Endometrial microvascular endothelial cells (primary cell): ENCODE results near the gene FOXN3. TPM values are rescaled to one million over a fixed set of nuclear protein-coding genes. Genes with fewer than 3 reads are reported as not detected.

Source experiments
- in situ Hi-C: cut with HindIII; loops from 2 replicates; pipeline ENCODE4 v1.10.0; 2017; ENCODE audit warnings: low sequenced_read_pairs, low pct_unique_long_range_greater_than_20kb; ENCODE audit errors: inconsistent ontology term
- total RNA-seq: library from RNA; depleted of rRNA; stranded (reverse); fragments of >200 nt; gene quantifications from one replicate; pipeline ENCODE4 v1.2.3, GENCODE V29; 2015; ENCODE audit errors: inconsistent ontology term

FOXN3 gene
- total RNA-seq, 1 donor from 2014 or later, result 49.3 TPM

GRCh38 chr14:89435892-89436656 lies 19.0 kb upstream of the FOXN3 start:
- in situ Hi-C loops, result no loop called here

DNA sequence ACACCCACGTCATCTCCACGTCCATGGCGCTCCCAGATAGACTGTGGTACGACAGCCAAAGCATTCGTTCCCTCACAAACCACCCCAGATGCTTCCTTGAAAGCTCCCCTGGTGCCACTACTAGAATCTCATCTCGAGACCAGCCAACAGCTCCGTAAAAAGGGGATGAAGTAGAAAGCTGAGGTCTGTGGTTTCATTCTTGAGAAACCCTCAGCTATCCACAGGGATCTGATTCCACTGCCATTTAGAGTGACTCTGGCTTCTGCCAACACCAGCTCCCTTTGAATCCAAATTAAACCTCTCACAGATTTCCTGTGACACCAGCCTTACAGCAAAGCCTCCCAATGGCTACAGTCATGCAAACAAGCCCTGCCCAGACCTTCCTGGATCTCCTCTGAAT lies 18.5 kb upstream of the FOXN3 start:
- in situ Hi-C loops, result no loop called here

DNA sequence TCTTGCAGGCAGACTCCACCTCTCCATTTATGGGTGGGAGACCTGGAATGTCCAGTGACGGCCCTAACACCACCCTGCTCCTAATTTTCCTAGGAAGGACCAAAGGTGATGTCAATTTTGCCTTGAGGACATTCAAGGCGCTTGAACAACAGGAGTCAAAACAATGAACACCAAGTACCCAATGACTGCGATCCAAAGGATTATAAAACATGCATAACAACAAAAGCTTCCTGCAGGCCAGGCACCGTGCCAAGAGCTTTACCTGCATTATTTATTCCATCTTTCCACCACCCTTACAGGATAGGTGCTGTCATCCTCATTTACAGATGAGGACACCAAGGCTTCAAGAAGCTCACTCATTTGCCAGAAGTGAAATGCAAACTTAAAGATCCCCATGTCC lies 15.2 kb upstream of the FOXN3 start:
- in situ Hi-C loops, result no loop called here

- in situ Hi-C loops, result no loop called here
Measured at GRCh38 chr14:89430391-89431236, 13.6 kb upstream of the FOXN3 start.

DNA sequence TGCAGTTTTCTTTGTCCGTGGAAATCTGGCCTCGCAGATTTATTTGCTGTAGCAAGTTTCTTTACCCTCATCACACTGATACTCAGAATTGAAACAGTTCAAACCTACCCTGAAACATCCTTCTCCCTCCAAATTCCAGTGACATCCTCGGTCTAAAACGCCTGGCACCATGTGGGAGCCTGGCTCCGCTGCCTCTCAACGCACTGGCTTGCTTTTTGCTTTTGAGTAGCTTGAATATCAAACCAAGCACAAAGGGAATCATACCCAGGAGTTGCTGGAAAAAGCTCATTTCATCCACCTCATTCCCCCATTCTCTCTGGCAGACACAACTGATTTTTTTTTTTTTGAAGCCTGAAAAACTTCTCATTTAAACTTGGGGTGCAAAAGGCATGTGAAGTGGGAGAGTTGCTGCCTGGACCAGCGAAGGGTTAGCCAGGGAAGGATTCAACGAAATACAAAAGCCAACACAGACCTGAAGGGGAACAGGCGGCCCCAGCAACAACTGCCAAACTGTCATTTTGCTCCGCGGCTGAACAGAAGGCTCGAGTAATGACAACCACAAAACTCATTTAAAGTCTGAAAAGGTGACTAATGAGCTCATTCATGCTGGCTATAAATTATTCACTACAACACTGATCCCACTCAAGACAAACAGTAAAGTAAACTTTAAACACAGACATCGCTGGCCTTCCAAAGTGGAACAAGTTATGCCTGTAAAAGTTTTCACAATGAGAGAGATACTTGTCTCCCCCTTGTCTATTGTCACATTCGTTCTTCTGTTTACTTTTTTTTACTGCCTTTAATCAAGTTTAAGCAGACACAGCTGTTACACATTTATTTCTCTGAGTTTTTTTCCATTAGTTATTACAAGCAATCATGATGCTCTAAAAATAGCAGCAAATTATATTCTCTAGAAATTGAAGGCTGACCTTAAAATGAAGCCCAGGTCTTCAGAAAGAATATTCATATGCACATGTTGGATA lies 12.5 kb upstream of the FOXN3 start:
- in situ Hi-C loops, result no loop called here

DNA sequence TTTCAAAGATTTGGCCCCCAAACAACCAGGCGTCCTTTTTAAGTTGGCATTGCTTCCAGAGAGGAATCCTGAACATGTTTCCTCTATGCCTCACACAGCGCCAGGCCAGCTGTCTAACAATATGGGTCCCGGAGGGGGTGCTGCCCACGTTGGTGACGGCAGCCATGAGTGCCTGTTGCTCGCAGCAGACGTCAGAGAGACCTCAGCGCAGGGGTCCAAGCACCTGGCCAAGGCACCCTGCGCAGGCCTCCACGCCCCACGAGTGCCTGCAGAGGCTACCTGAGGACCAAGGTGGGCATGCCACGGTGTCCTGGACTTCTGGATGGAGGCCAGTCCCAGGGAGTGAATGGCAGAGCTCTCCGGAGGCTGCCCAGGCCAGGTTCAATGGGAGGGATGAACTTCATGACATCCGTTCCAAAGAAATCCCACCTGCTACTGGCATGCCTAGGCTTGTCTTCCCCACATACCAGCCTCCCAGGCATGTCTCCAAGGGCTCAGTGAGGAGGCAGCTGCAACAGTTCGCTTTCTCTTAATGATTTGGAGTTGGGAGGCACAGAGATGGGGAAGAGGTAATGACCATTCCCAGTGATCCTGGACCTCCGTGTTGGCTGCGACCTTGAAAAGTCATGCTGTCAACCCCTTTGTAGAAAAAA lies 11.6 kb upstream of the FOXN3 start:
- in situ Hi-C loops, result no loop called here

GRCh38 chr14:89428173-89428523 lies 11.1 kb upstream of the FOXN3 start:
- in situ Hi-C loops, result no loop called here

- in situ Hi-C loops, result no loop called here
Measured at GRCh38 chr14:89427426-89428172, 10.6 kb upstream of the FOXN3 start.

GRCh38 chr14:89425931-89426330 lies 8.9 kb upstream of the FOXN3 start:
- in situ Hi-C loops, result no loop called here

DNA sequence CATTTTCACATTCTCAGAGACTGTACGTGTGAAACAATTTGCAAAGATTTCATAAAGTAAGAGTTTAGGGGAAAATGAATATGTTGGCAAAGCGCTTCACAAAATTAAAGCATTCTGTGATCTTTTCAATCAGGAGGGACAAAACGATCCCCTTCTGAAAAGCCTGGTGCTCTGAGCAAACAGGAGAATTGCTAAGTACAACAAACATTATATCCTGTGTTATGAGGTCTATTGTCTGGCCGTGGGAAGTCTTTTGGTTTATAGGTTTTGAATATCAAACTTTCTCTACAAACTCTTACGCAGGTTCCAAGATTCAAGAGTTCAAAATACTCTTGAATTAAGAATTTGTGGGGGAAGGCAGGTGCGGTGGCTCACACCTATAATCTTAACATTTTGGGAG lies 7.2 kb upstream of the FOXN3 start:
- in situ Hi-C loops, result no loop called here

- in situ Hi-C loops, result no loop called here
Measured at GRCh38 chr14:89422952-89423345, 5.9 kb upstream of the FOXN3 start.

DNA sequence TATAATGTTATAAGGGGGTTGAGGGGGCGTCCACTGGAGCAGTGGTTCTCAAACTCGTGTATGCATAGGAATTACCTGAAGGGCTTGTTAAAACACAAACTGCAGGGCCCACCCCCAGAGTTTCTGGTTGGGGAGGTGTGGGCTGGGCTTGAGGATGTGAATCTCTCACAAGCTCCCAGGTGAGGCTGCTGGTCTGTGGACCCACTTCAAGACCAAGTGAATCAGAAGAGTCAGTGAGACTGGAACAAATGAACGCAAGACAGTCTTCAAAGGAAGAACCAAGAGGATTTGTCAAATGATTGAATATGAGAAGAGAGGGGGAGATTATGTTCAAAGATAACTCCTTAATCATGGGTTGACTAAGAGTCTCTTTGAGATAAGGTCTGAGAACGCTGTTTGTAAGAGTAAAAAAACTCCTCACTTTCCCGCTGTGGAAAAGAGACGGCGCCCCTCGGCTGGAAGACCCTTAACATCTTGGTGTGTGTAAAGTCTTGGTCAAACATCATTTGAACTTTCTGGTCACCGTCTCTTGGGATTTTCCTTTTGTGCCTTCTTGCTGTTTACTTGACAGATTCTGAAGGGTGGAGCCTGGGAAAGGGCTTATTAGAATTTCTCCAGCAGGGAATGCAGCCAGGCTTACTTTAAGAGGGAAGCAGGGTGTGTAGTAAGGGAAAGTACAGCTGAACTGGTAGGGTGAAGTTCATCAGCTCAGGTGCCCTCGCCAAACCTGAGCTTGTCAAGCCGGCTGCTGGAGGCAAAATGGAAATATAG lies 5.3 kb upstream of the FOXN3 start:
- in situ Hi-C loops, result no loop called here

- in situ Hi-C loops, result no loop called here
Measured at GRCh38 chr14:89420502-89420901, 3.5 kb upstream of the FOXN3 start.

GRCh38 chr14:89419973-89420482 lies 3.0 kb upstream of the FOXN3 start:
- in situ Hi-C loops, result no loop called here

GRCh38 chr14:89418976-89419375 lies 1.9 kb upstream of the FOXN3 start:
- in situ Hi-C loops, result no loop called here

- in situ Hi-C loops, result no loop called here
Measured at GRCh38 chr14:89418452-89418851, 1.4 kb upstream of the FOXN3 start.
